Naive thymus-derived CD4-positive, alpha-beta T cell (primary cell): ENCODE data around the gene SORBS1. TPM values are rescaled to one million over a fixed set of nuclear protein-coding genes. Genes with fewer than 3 reads are reported as not detected.

Experiments used
- ATAC-seq: fragments of 150-1000 bp; cut with Tn5 transposase; 2 replicates; pipeline ENCODE4 v1.10.0; 2021; ENCODE audit warnings: mild to moderate bottlenecking, moderate library complexity
- CTCF ChIA-PET: fragments of 350-600 bp; sonication (Branson Sonifier 250); formaldehyde crosslinking; loops from one replicate; lab custom pipeline; 2021; ENCODE audit warnings: antibody characterized with exemption; lab: Charles Lee
- POLR2A ChIA-PET: fragments of 350-600 bp; sonication (Branson Sonifier 250); formaldehyde crosslinking; loops from one replicate; lab custom pipeline; 2021; ENCODE audit warnings: antibody characterized with exemption, inconsistent platforms; lab: Charles Lee
- DNase-seq, 9 donors: peaks; one replicate each; pipeline versions ENCODE4 v3.0.0 to v3.0.0-alpha.2; 2020 to 2022; ENCODE audit warnings: mixed read lengths in 1 of 9
- H3K27ac ChIP-seq: one replicate; pipeline ENCODE4 v1.7.0; 2013; ENCODE audit warnings: mild to moderate bottlenecking, low read depth, low read length, moderate library complexity
- H3K27me3 ChIP-seq, 2 donors: one replicate each; pipeline ENCODE4 v1.7.0; 2013; ENCODE audit warnings: low read length in 2 of 2, mild to moderate bottlenecking in 2 of 2, moderate library complexity in 2 of 2; ENCODE audit not compliant: control insufficient read depth in 2 of 2, insufficient read depth in 2 of 2
- H3K36me3 ChIP-seq, 3 experiments: 1 replicate in 2 of 3; 2 replicates in 1 of 3; pipeline ENCODE4 v1.7.0; 2013; ENCODE audit warnings: low read length in 3 of 3, mild to moderate bottlenecking in 3 of 3, moderate library complexity in 1 of 3; ENCODE audit not compliant: insufficient read depth in 3 of 3, control insufficient read depth in 2 of 3
- H3K4me1 ChIP-seq, 2 donors: one replicate each; pipeline ENCODE4 v1.7.0; 2013; ENCODE audit warnings: low read length in 2 of 2, mild to moderate bottlenecking in 2 of 2, moderate library complexity in 1 of 2; ENCODE audit not compliant: control insufficient read depth in 2 of 2, insufficient read depth in 2 of 2
- H3K4me3 ChIP-seq: 2 replicates; pipeline ENCODE4 v1.7.0; 2013; ENCODE audit warnings: mild to moderate bottlenecking, low read length
- H3K9me3 ChIP-seq, 3 experiments: 1 replicate in 2 of 3; 2 replicates in 1 of 3; pipeline ENCODE4 v1.7.0; 2013; ENCODE audit warnings: low read length in 3 of 3; ENCODE audit not compliant: control insufficient read depth in 2 of 3
- H3K27ac Mint-ChIP-seq, 9 donors: one replicate each; pipeline ENCODE4 v1.8.0; 2020 to 2022; ENCODE audit warnings: mixed read lengths in 9 of 9, mild to moderate bottlenecking in 8 of 9, moderate library complexity in 5 of 9, inconsistent platforms in 2 of 9
- H3K27me3 Mint-ChIP-seq, 5 donors: one replicate each; pipeline ENCODE4 v1.8.0; 2021 to 2022; ENCODE audit warnings: mixed read lengths in 5 of 5, mild to moderate bottlenecking in 1 of 5
- H3K36me3 Mint-ChIP-seq, 5 donors: one replicate each; pipeline ENCODE4 v1.8.0; 2020 to 2022; ENCODE audit warnings: mixed read lengths in 5 of 5, mild to moderate bottlenecking in 3 of 5, inconsistent platforms in 1 of 5
- H3K4me1 Mint-ChIP-seq, 7 donors: one replicate each; pipeline ENCODE4 v1.8.0; 2020 to 2022; ENCODE audit warnings: mixed read lengths in 7 of 7, mild to moderate bottlenecking in 3 of 7, inconsistent platforms in 1 of 7
- H3K4me3 Mint-ChIP-seq, 10 donors: one replicate each; pipeline ENCODE4 v1.8.0; 2020 to 2022; ENCODE audit warnings: mild to moderate bottlenecking in 10 of 10, mixed read lengths in 10 of 10, moderate library complexity in 6 of 10, inconsistent platforms in 2 of 10
- H3K9me3 Mint-ChIP-seq, 11 donors: one replicate each; pipeline ENCODE4 v1.8.0; 2020 to 2022; ENCODE audit warnings: mixed read lengths in 11 of 11, mild to moderate bottlenecking in 4 of 11, inconsistent platforms in 1 of 11, moderate library complexity in 1 of 11
- intact Hi-C, 2 donors: fragments of 100-400 bp; cut with micrococcal nuclease; formaldehyde crosslinking; loops; one replicate each; pipeline ENCODE4 v1.15.1; 2023
- polyA plus RNA-seq, 2 donors: library from polyadenylated mRNA; unstranded; fragments of 300-500 nt; fragmentation: Illumina TruSeq; gene quantifications; one replicate each; pipeline ENCODE4 v1.2.3, GENCODE V29; 2021
- total RNA-seq, 6 experiments: library from RNA in 5 of 6; stranded (reverse) in 5 of 6; gene quantifications; 1 replicate in 5 of 6; 2 replicates in 1 of 6; pipeline ENCODE4 v1.2.3 and lab custom pipeline; 2021 to 2026

The SORBS1 gene
- 1 to 10 TPM in 3 of 5 experiments, under 1 TPM in 2; 0.58 to 1.9 (median 1.4) TPM for total RNA-seq
- polyA plus RNA-seq: under 1 TPM; 0.75 to 0.79 TPM
- total RNA-seq (lab: John Stamatoyannopoulos, UW): 2.3 reads per million, percentile 11 among the genes with 10 or more reads in this experiment

GRCh38 chr10:95561177-95561863 lies at the start of gene SORBS1:
SORBS1 (minus strand) TSS chr10:95561371; CDS start chr10:95441135, 120,236 bp downstream.
- H3K4me3 ChIP-seq: peak within 1 kb of the TSS; percentile 90
- Mint-ChIP-seq H3K27ac (peak within 1 kb of the TSS; percentile 76 to 97 (median 89)), H3K4me3 (peak within 1 kb of the TSS; percentile 96 to 100 (median 99)), H3K27me3 (peaks cover 0 to 62% (median 5%) of the 10 kb centered on the region in 5 donors), H3K36me3 (no peaks in the 10 kb centered on the region), H3K9me3 (no peaks in the 10 kb centered on the region), H3K4me1 (peaks cover 7 to 16% (median 11%) of the 10 kb centered on the region in 7 donors)
- ATAC-seq (peak; percentile 99), DNase-seq (peak; percentile 80 to 88 (median 82))
- no peaks in the 10 kb centered on the region for H3K9me3 ChIP-seq
- ChIA-PET POLR2A (interaction anchor here (1.2 kb wide), 1 partner anchor 569 kb away, joined by 3 read pairs; the partner anchor contains the start of gene ZNF518A), CTCF (no interaction called here)
- no peaks in the 10 kb centered on the region for H3K27me3 ChIP-seq
- intact Hi-C loops: loop anchor here (1.0 to 5.0 kb wide), 7 partner anchors 95 to 1271 kb away; partner anchors contain the start of genes ALDH18A1 (in 2 of the 2), CC2D2B (in 1 of the 2), LCOR (in 1 of the 2) and TM9SF3 (in 1 of the 2)
- peak within 1 kb of the TSS; percentile 66 for H3K27ac ChIP-seq
- peaks cover 4% of the 10 kb centered on the region in 2 donors for H3K4me1 ChIP-seq
- H3K36me3 ChIP-seq: peaks cover 0 to 5% (median 0%) of the 10 kb centered on the region in 3 experiments

DNA sequence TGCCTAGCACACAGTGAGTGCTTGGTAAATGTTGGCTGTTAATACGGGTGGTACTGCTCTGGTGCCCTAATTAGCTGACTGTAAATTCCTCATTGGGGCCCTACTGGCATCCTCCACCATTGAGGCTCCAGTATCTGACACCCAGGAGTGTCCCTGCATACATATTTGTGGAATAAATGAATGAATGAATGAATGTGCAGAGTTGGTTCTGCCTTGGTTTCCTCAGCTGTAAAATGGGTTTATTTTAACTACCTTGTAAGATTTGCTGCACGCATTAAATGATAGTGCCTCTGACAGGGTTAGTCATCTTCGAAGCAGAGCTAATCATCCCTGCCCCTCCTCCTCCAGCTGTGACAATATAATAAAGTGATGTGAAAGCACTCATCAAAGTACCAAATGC lies 49.6 kb upstream of the SORBS1 start:
- Histone ChIP-seq H3K27ac (no peak overlapping the region), H3K36me3 (peaks cover 12 to 92% (median 14%) of the 10 kb centered on the region in 3 experiments), H3K9me3 (no peaks in the 10 kb centered on the region), H3K4me3 (no peak overlapping the region), H3K27me3 (no peaks in the 10 kb centered on the region), H3K4me1 (no peaks in the 10 kb centered on the region)
- ChIA-PET POLR2A (no interaction called here), CTCF (interaction anchor here (0.5 kb wide), 1 partner anchor 184 kb away, joined by 3 read pairs; no protein-coding TSS in a partner anchor)
- H3K27ac Mint-ChIP-seq: no peak overlapping the region
- intact Hi-C loops: no loop called here
- H3K4me3 Mint-ChIP-seq: no peak overlapping the region
- no peak for DNase-seq
- H3K4me1 Mint-ChIP-seq: no peaks in the 10 kb centered on the region
- no peak for ATAC-seq
- H3K36me3 Mint-ChIP-seq: peaks cover 20 to 73% (median 37%) of the 10 kb centered on the region in 5 donors
- no peaks in the 10 kb centered on the region for H3K27me3 Mint-ChIP-seq
- H3K9me3 Mint-ChIP-seq: no peaks in the 10 kb centered on the region

DNA sequence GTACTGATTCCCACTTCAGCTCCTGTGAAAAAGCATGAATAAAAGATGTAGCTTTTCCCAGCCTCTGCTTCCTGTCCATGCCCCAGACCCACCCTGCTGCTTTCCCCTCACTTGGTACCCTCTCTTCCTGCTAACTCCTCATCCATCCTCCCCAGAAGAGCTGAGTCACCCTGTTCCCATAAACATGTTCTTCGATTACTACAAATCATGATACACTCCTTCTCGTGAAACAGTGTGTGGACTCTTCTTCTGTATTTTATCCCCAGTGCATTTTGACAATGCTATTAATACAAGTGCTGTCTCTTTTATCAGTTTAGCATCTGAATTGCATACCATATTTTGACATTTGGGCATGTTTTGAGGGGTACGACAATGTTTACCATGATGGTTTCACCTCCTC lies 45.8 kb upstream of the SORBS1 start:
- intact Hi-C loops: no loop called here

DNA sequence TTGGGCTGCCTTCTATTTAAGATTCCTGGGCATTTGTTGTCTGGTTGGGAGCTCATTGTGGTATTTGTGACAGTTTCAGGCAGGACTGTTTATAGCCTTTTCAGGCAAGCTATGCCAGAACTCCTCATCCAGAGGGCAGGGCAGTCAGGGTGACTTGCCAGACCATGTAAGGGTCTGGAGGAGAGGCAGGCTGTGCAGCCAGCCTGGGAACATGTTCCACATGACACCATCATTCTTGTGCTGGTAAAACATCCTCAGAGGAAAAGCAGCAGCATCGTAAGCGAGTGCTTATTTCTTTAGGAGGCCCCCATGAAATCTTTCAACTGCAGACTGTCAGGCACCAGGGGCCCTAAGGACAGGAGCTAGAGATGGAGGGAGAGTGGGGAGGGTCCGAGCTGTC lies 44.0 kb upstream of the SORBS1 start:
- Histone ChIP-seq H3K27ac (no peak overlapping the region), H3K27me3 (no peaks in the 10 kb centered on the region), H3K36me3 (peaks cover 0 to 47% (median 5%) of the 10 kb centered on the region in 3 experiments), H3K9me3 (no peaks in the 10 kb centered on the region), H3K4me3 (no peak overlapping the region), H3K4me1 (no peaks in the 10 kb centered on the region)
- CTCF ChIA-PET: interaction anchor here (0.7 to 4.6 kb wide), 2 partner anchors 61 to 174 kb away, joined by 3 to 31 read pairs; no protein-coding TSS in a partner anchor
- Mint-ChIP-seq H3K27me3 (no peaks in the 10 kb centered on the region), H3K9me3 (no peaks in the 10 kb centered on the region), H3K27ac (peak overlapping the region in 1 of 9 donors; percentile 33), H3K36me3 (peaks cover 0 to 46% (median 9%) of the 10 kb centered on the region in 5 donors), H3K4me3 (no peak overlapping the region), H3K4me1 (peaks cover 0 to 4% (median 0%) of the 10 kb centered on the region in 7 donors)
- intact Hi-C loops: no loop called here
- DNase-seq (no peak), ATAC-seq (no peak)
- POLR2A ChIA-PET: no interaction called here

More for the DNA sequence above, 45.8 kb upstream of the SORBS1 start:
- ChIA-PET CTCF (no interaction called here), POLR2A (no interaction called here)
- ATAC-seq: no peak
- peaks cover 5 to 65% (median 12%) of the 10 kb centered on the region in 3 experiments for H3K36me3 ChIP-seq
- no peaks in the 10 kb centered on the region for H3K9me3 ChIP-seq
- no peaks in the 10 kb centered on the region for H3K4me1 ChIP-seq
- no peak overlapping the region for H3K27ac ChIP-seq
- H3K27me3 Mint-ChIP-seq: no peaks in the 10 kb centered on the region
- peak overlapping the region in 1 of 9 donors; percentile 35 for H3K27ac Mint-ChIP-seq
- no peak overlapping the region for H3K4me3 ChIP-seq
- H3K27me3 ChIP-seq: no peaks in the 10 kb centered on the region
- H3K4me3 Mint-ChIP-seq: no peak overlapping the region
- no peaks in the 10 kb centered on the region for H3K9me3 Mint-ChIP-seq
- H3K36me3 Mint-ChIP-seq: peaks cover 6 to 58% (median 16%) of the 10 kb centered on the region in 5 donors
- H3K4me1 Mint-ChIP-seq: no peaks in the 10 kb centered on the region
- DNase-seq: no peak

DNA sequence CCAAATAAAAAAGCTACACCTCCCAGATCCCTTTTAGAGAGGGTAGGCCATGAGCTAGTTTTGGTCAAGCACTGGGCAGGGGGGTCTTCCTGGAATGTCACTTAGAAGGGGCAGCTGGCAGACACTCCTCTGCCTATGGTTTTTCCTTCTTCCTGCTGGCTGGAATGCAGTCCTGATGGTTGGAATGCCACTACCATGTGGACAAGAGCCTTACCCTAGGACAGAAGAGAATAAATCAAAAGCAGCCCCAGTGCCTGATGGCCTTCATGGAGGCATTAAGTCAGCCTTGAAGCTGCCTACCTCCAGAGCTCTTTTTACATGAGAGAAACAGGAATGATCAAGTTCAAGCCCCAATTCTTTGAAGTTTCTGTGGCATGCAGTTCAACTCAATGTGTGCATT lies 43.5 kb upstream of the SORBS1 start:
- Mint-ChIP-seq H3K9me3 (no peaks in the 10 kb centered on the region), H3K36me3 (peaks cover 0 to 41% (median 9%) of the 10 kb centered on the region in 5 donors), H3K4me1 (peaks cover 0 to 4% (median 0%) of the 10 kb centered on the region in 7 donors), H3K27ac (no peak overlapping the region), H3K4me3 (no peak overlapping the region), H3K27me3 (peaks cover 0 to 2% (median 0%) of the 10 kb centered on the region in 5 donors)
- Histone ChIP-seq H3K4me3 (no peak overlapping the region), H3K4me1 (no peaks in the 10 kb centered on the region), H3K27ac (no peak overlapping the region), H3K27me3 (no peaks in the 10 kb centered on the region), H3K36me3 (peaks cover 0 to 44% (median 5%) of the 10 kb centered on the region in 3 experiments), H3K9me3 (no peaks in the 10 kb centered on the region)
- DNase-seq (no peak), ATAC-seq (no peak)
- ChIA-PET POLR2A (no interaction called here), CTCF (interaction anchor here (0.7 to 4.6 kb wide), 2 partner anchors 62 to 174 kb away, joined by 3 to 31 read pairs; no protein-coding TSS in a partner anchor)
- intact Hi-C loops: loop anchor here (5.0 kb wide), 2 partner anchors 157 to 472 kb away; no protein-coding TSS in a partner anchor

DNA sequence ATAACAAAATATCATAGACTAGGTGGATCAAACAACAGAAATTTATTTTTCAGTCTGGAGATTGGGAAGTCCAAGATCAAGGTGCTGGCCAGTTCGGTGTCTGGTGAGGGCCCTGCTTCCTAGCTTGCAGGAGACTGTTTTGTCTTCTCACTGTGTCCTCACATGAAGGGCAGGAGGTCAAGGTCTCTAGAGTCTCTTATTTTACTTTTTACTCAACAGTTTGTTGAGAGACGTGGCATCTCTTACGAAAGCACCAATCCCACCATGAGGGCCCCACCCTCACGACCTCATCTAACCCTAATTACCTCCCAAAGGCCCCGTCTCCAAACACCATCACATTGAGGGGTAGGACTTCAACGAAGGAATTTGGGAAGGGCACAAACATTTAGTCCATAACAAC lies 41.2 kb upstream of the SORBS1 start:
- H3K4me3 Mint-ChIP-seq: no peak overlapping the region
- Histone ChIP-seq H3K27ac (no peak overlapping the region), H3K27me3 (no peaks in the 10 kb centered on the region), H3K4me1 (no peaks in the 10 kb centered on the region), H3K9me3 (no peaks in the 10 kb centered on the region), H3K4me3 (no peak overlapping the region), H3K36me3 (peaks cover 0 to 23% (median 0%) of the 10 kb centered on the region in 3 experiments)
- intact Hi-C loops: loop anchor here (5.0 kb wide), 2 partner anchors 155 to 470 kb away; no protein-coding TSS in a partner anchor
- peaks cover 0 to 3% (median 0%) of the 10 kb centered on the region in 11 donors for H3K9me3 Mint-ChIP-seq
- POLR2A ChIA-PET: no interaction called here
- DNase-seq: no peak
- no peak overlapping the region for H3K27ac Mint-ChIP-seq
- H3K27me3 Mint-ChIP-seq: peaks cover 0 to 5% (median 0%) of the 10 kb centered on the region in 5 donors
- peaks cover 0 to 4% (median 0%) of the 10 kb centered on the region in 7 donors for H3K4me1 Mint-ChIP-seq
- ATAC-seq: no peak
- H3K36me3 Mint-ChIP-seq: peaks cover 0 to 31% (median 5%) of the 10 kb centered on the region in 5 donors
- CTCF ChIA-PET: interaction anchor here (0.6 to 4.6 kb wide), 2 partner anchors 171 to 183 kb away, joined by 5 to 31 read pairs; no protein-coding TSS in a partner anchor
